GM23248 (cell line): ENCODE results near the gene RBMXL3. TPM values are rescaled to one million over a fixed set of nuclear protein-coding genes. Genes with fewer than 3 reads are reported as not detected.

Source experiments
- DNase-seq: peaks from one replicate; pipeline ENCODE4 v3.0.0-alpha.2; 2015
- H2AFZ ChIP-seq: fragments of 200-600 bp; sonication (generic); 2 replicates; pipeline ENCODE4 v1.6.1; 2016; ENCODE audit warnings: antibody characterized with exemption
- H3F3A ChIP-seq: fragments of 200-600 bp; sonication (generic); 2 replicates; pipeline ENCODE4 v1.6.1; 2016; ENCODE audit warnings: mild to moderate bottlenecking, antibody characterized with exemption, mixed run types; ENCODE audit not compliant: insufficient read depth
- H3K27ac ChIP-seq: fragments of 200-600 bp; sonication (generic); 2 replicates; pipeline ENCODE4 v1.5.1; 2016; ENCODE audit warnings: mild to moderate bottlenecking
- H3K27me3 ChIP-seq: fragments of 200-600 bp; sonication (generic); replicated peaks from 2 replicates; pipeline ENCODE4 v1.6.1; 2016; ENCODE audit warnings: mild to moderate bottlenecking; ENCODE audit not compliant: insufficient read depth
- H3K36me3 ChIP-seq: fragments of 200-600 bp; sonication (generic); 2 replicates; pipeline ENCODE4 v1.6.1; 2016; ENCODE audit warnings: low read depth, mild to moderate bottlenecking
- H3K4me1 ChIP-seq: fragments of 200-600 bp; sonication (generic); 2 replicates; pipeline ENCODE4 v1.6.1; 2016; ENCODE audit warnings: mild to moderate bottlenecking; ENCODE audit not compliant: insufficient read depth
- H3K4me2 ChIP-seq: fragments of 200-600 bp; sonication (generic); one replicate; pipeline ENCODE4 v1.6.1; 2016; ENCODE audit warnings: mild to moderate bottlenecking; ENCODE audit not compliant: unreplicated experiment
- H3K4me3 ChIP-seq: fragments of 200-600 bp; sonication (generic); 2 replicates; pipeline ENCODE4 v1.5.1; 2016; ENCODE audit warnings: mild to moderate bottlenecking
- H3K79me2 ChIP-seq: fragments of 200-600 bp; sonication (generic); 2 replicates; pipeline ENCODE4 v1.6.1; 2016; ENCODE audit warnings: mild to moderate bottlenecking; ENCODE audit not compliant: insufficient read depth
- H3K9ac ChIP-seq: fragments of 200-600 bp; sonication (generic); 2 replicates; pipeline ENCODE4 v1.6.1; 2016; ENCODE audit warnings: mild to moderate bottlenecking
- H3K9me2 ChIP-seq: fragments of 200-600 bp; sonication (generic); 2 replicates; pipeline ENCODE4 v1.6.1; 2016; ENCODE audit warnings: mixed run types, mild to moderate bottlenecking, moderate library complexity; ENCODE audit not compliant: insufficient read depth
- H3K9me3 ChIP-seq: fragments of 200-600 bp; sonication (generic); one replicate; pipeline ENCODE4 v1.6.1; 2017; ENCODE audit warnings: low read depth
- H4K20me1 ChIP-seq: fragments of 200-600 bp; sonication (generic); 2 replicates; pipeline ENCODE4 v1.6.0; 2016; ENCODE audit not compliant: insufficient read depth
- EZH2 ChIP-seq: fragments of 200-600 bp; sonication (generic); IDR thresholded peaks from 2 replicates; pipeline ENCODE4 v1.6.1; 2018; ENCODE audit warnings: antibody characterized with exemption, mild to moderate bottlenecking; ENCODE audit not compliant: insufficient read depth, poor library complexity, severe bottlenecking
- EZH2phosphoT487 ChIP-seq: fragments of 200-600 bp; sonication (generic); IDR thresholded peaks from 2 replicates; pipeline ENCODE4 v1.6.1; 2018; ENCODE audit warnings: antibody characterized with exemption, moderate library complexity, mild to moderate bottlenecking, low read depth; ENCODE audit not compliant: insufficient read depth
- WGBS, 2 experiments: methylation state at CpG; one replicate each; pipeline ENCODE4 v1.1.6; 2015 to 2017; ENCODE audit warnings: low lambda C conversion rate in 2 of 2, low coverage in 1 of 2; ENCODE audit errors: missing lambda C conversion rate in 2 of 2; 5-methylcytosine and 5-hydroxymethylcytosine counted together
- in situ Hi-C: fragments of 300-500 bp; cut with MboI; formaldehyde crosslinking; loops from 2 replicates; pipeline ENCODE4 v1.15.0; 2020
- polyA plus RNA-seq: library from polyadenylated mRNA; unstranded; fragments of >200 nt; fragmentation: Nextera tagmentation; extraction: Ambion mirVana; gene quantifications from 2 replicates; pipeline ENCODE4 v1.2.1, GENCODE V29; 2016
- total RNA-seq: library from RNA; depleted of rRNA; stranded (reverse); fragments of >200 nt; shearing (Covaris generic); gene quantifications from 2 replicates; pipeline ENCODE4 v1.2.3, GENCODE V29; 2014; rRNA removed

Gene RBMXL3
- not detected in 2 replicates for total RNA-seq
- not detected in 2 replicates for polyA plus RNA-seq

GRCh38 chrX:115189110-115189509 is at the start of gene RBMXL3:
Gene RBMXL3, plus strand, starts transcription at chrX:115189410. Its CDS starts 32 bp downstream, at chrX:115189442.
- 99 to 100% methylated on average over 15 to 16 of the region's 16 CpGs for WGBS, 2 experiments
- Histone ChIP-seq H3K9me2 (no peaks in the 10 kb centered on the region), H3K9ac (no peak within 1 kb of the TSS), H3K4me3 (no peak within 1 kb of the TSS), H4K20me1 (no peaks in the 10 kb centered on the region), H3K27ac (no peak within 1 kb of the TSS), H3F3A (no peaks in the 10 kb centered on the region), H3K9me3 (no peaks in the 10 kb centered on the region), H3K36me3 (no peaks in the 10 kb centered on the region), H3K27me3 (no peaks in the 10 kb centered on the region), H3K4me2 (no peak within 1 kb of the TSS), H3K79me2 (no peaks in the 10 kb centered on the region), H3K4me1 (peaks cover 3% of the 10 kb centered on the region; the same call in 1 of the 2 replicates), H2AFZ (no peak within 1 kb of the TSS)
- no peak for DNase-seq
- in situ Hi-C loops, result no loop called here
- TF ChIP-seq EZH2 (no peak), EZH2phosphoT487 (no peak)

- DNase-seq, result no peak
- Histone ChIP-seq H3K9ac (no peak overlapping the region), H3K9me3 (no peaks in the 10 kb centered on the region), H4K20me1 (no peaks in the 10 kb centered on the region), H3K27ac (no peak overlapping the region), H2AFZ (no peak overlapping the region), H3K36me3 (no peaks in the 10 kb centered on the region), H3K27me3 (no peaks in the 10 kb centered on the region), H3F3A (no peaks in the 10 kb centered on the region), H3K9me2 (no peaks in the 10 kb centered on the region), H3K4me1 (no peaks in the 10 kb centered on the region), H3K4me2 (no peak overlapping the region), H3K4me3 (no peak overlapping the region), H3K79me2 (no peaks in the 10 kb centered on the region)
- in situ Hi-C loops, result loop anchor here (10.0 kb wide), 1 partner anchor 527 kb away; no protein-coding TSS in a partner anchor
- TF ChIP-seq EZH2, result no peak
- TF ChIP-seq EZH2phosphoT487, result no peak
Observed at GRCh38 chrX:115142057-115142456, 47.2 kb upstream of the RBMXL3 start.

DNA sequence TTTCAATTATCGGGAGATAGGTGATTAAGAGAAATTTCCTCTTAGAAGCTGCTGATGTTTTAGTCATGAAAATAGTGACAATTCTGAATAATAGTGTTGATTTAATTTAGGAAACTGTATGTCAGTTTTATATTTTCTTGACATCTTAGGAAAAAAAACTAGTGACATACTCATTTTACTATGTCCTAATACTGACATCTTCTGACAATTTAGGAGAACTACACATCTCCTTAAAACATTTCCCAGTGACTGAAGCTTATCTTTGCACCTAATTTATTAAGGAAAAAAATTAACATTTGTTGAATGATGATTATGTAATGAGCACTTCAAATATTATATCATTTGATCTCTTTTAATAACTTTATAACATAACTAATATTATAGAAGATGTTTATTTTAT is 42.0 kb upstream of the RBMXL3 start:
- in situ Hi-C loops, result loop anchor here (10.0 kb wide), 1 partner anchor 532 kb away; no protein-coding TSS in a partner anchor
- H3K4me3 ChIP-seq, result no peak overlapping the region
- WGBS, 2 experiments, result 79 to 84% methylated on average over 1 of the region's 1 CpG
- H4K20me1 ChIP-seq, result no peaks in the 10 kb centered on the region
- no peaks in the 10 kb centered on the region for H3K4me1 ChIP-seq
- H3K9me3 ChIP-seq, result no peaks in the 10 kb centered on the region
- no peaks in the 10 kb centered on the region for H3K27me3 ChIP-seq
- peak; percentile 35 for DNase-seq
- TF ChIP-seq EZH2 (no peak), EZH2phosphoT487 (no peak)
- H3K79me2 ChIP-seq, result no peaks in the 10 kb centered on the region
- no peaks in the 10 kb centered on the region for H3F3A ChIP-seq
- no peaks in the 10 kb centered on the region for H3K36me3 ChIP-seq
- H3K9ac ChIP-seq, result no peak overlapping the region
- H3K27ac ChIP-seq, result no peak overlapping the region
- no peak overlapping the region for H3K4me2 ChIP-seq
- H3K9me2 ChIP-seq, result no peaks in the 10 kb centered on the region
- no peak overlapping the region for H2AFZ ChIP-seq

DNA sequence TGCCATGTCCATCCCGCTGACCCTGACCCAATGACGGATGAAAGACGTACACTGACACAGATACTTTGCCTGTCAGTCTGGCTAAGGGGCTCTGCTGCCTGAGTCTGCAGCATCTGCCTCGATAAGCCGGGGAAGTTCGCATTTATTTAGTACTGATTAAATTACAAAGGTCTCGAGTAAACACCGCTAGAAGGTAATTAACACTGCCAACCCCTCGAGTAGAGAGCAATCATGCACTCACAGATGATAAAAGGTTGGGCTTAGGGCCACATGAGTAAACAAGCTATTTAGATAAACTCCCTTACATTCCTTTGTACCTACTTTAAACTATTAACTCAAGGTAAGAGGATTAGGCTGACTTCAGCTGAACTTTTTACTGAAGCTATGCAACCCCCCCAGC is 16.0 kb upstream of the RBMXL3 start:
- 83% methylated on average over 9 of the region's 9 CpGs for WGBS, 2 experiments

GRCh38 chrX:115174548-115174947 is 14.7 kb upstream of the RBMXL3 start:
- H3K9ac ChIP-seq, result no peak overlapping the region
- H3K79me2 ChIP-seq, result no peaks in the 10 kb centered on the region
- no peaks in the 10 kb centered on the region for H3K27me3 ChIP-seq
- H3K27ac ChIP-seq, result no peak overlapping the region
- H3F3A ChIP-seq, result no peaks in the 10 kb centered on the region
- TF ChIP-seq EZH2phosphoT487, result no peak
- no peaks in the 10 kb centered on the region for H3K9me2 ChIP-seq
- in situ Hi-C loops, result no loop called here
- no peak for DNase-seq
- H3K36me3 ChIP-seq, result no peaks in the 10 kb centered on the region
- no peak overlapping the region for H2AFZ ChIP-seq
- no peaks in the 10 kb centered on the region for H4K20me1 ChIP-seq
- no peak overlapping the region for H3K4me3 ChIP-seq
- H3K4me1 ChIP-seq, result no peaks in the 10 kb centered on the region
- H3K9me3 ChIP-seq, result no peaks in the 10 kb centered on the region
- 75 to 78% methylated on average over 2 to 3 of the region's 3 CpGs for WGBS, 2 experiments
- H3K4me2 ChIP-seq, result no peak overlapping the region

More for the DNA sequence above, 16.0 kb upstream of the RBMXL3 start:
- no peaks in the 10 kb centered on the region for H3K27me3 ChIP-seq
- no peak overlapping the region for H3K4me2 ChIP-seq
- TF ChIP-seq EZH2phosphoT487 (no peak), EZH2 (no peak)
- no peaks in the 10 kb centered on the region for H4K20me1 ChIP-seq
- H3K79me2 ChIP-seq, result no peaks in the 10 kb centered on the region
- no peaks in the 10 kb centered on the region for H3K36me3 ChIP-seq
- no peaks in the 10 kb centered on the region for H3K9me2 ChIP-seq
- no peaks in the 10 kb centered on the region for H3F3A ChIP-seq
- H3K4me3 ChIP-seq, result no peak overlapping the region
- in situ Hi-C loops, result no loop called here
- H2AFZ ChIP-seq, result no peak overlapping the region
- no peak for DNase-seq
- no peaks in the 10 kb centered on the region for H3K9me3 ChIP-seq
- no peak overlapping the region for H3K27ac ChIP-seq
- no peaks in the 10 kb centered on the region for H3K4me1 ChIP-seq
- no peak overlapping the region for H3K9ac ChIP-seq
